Sigmoid colon (tissue), 4 donors: ENCODE data around the gene AMBRA1.

Experiments used
- EP300 ChIP-seq, 4 donors: sonication (generic); formaldehyde crosslinking; IDR thresholded peaks; one replicate each; pipeline ENCODE4 v1.6.1; 2017; ENCODE audit warnings: antibody characterized with exemption in 4 of 4
- TF ChIP-seq, protein P1 (sequence below), 4 experiments: fragments of 450-650 bp in 3 of 4; fragments of 200-600 bp in 1 of 4; IDR thresholded peaks; one replicate each; pipeline ENCODE4 v1.5.1; 2016 to 2019; ENCODE audit warnings: antibody characterized with exemption in 4 of 4, mild to moderate bottlenecking in 3 of 4, moderate library complexity in 2 of 4

DNA sequence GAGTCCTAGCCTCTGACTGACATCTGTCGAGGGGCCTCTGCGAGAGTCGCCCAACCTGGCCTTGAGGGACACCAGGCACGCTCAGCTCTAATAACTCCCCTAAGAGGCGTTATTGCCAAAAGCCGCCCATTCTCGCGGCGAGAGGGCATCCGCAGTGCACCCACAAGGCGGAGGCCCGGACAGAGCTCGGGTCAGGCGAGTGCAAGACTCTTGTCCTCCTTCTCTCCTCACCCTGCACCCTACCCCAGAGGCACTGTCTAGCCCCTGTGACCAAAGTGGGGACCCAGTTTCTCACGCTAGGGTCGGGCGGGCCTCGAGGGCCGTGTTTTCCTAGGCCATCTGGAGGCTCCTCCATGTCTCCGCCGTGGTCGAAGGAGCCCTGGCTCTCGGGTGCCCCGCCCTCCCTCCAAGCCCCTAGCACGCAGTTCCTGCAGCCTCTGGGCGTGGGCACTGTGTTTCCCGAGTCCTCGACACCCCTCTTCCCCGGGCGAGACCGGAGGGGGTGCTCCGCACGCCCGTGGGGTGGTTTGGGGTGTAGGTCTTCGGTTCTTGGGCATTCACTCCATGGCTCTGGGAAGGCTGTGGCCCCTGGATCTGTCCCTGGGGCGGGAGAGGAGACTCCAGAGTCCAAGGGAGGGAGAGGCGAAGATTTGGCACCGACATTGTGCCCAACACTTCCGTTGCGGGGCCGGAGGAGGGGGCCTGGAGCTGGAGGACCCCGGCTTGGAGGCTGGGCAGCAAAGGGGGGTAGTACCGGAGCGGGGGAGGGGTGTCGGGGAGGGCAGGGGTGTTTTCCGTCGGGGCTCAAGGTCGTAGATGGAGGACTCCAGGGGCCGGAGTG, 203.3 kb downstream of the AMBRA1 start:
- no peak for TF ChIP-seq EP300 (IDR thresholded peaks at IDR 0.05)
- TF ChIP-seq, protein P1, sequence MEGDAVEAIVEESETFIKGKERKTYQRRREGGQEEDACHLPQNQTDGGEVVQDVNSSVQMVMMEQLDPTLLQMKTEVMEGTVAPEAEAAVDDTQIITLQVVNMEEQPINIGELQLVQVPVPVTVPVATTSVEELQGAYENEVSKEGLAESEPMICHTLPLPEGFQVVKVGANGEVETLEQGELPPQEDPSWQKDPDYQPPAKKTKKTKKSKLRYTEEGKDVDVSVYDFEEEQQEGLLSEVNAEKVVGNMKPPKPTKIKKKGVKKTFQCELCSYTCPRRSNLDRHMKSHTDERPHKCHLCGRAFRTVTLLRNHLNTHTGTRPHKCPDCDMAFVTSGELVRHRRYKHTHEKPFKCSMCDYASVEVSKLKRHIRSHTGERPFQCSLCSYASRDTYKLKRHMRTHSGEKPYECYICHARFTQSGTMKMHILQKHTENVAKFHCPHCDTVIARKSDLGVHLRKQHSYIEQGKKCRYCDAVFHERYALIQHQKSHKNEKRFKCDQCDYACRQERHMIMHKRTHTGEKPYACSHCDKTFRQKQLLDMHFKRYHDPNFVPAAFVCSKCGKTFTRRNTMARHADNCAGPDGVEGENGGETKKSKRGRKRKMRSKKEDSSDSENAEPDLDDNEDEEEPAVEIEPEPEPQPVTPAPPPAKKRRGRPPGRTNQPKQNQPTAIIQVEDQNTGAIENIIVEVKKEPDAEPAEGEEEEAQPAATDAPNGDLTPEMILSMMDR (IDR thresholded peaks at IDR 0.05), result no peak
